ENCODE data around the gene IMPDH1.

IMPDH1 gene

DNA sequence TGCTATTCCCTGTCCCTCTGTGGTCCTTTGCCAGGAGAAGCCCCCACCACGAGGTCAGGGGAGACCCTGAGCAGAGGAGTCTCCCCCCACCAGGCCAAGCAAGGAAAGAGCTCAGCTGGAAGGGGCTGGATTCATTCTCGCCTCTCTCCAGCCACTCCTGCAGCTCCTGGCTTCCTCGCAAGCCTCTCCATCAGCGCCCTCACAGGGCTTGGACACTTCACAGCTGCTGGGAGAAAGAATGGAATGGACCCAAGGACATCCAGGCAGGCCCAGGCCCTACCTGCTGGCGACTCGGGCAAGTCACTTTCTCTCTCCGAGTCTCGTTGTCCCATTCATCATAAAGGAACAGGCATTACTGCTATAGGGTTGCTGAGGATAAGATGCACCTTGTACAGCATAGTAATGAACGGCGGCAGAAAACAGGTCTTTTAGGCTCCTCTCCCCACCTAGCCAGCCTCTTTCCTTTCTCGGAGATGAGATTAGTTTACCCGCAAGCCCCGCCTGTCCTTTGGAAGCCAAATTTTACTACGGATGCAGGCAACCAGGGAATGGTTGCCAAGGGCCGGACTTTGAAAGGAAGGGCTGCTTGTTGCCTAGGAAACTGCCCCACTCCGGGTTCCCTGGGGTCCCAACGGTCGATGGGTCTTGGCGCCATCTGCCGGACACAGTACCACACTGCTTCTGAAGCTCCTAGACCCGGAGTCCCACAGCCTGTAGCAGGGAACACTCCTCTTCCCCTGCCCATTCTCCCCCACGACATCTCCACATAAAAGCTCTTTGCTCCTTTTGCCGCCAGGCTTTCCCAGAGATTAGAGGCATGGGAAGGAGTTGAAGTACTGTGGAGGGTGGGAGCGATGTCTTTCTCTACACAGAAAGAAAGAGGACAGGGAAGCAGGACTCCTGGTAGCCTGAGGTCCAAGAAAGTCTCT lies 22.3 kb downstream of the IMPDH1 start:
- no peak overlapping the region for H3K27ac ChIP-seq (ENCODE audit: low read depth, low read length)
- H3K9ac ChIP-seq (ENCODE audit: low read length): no peak overlapping the region
- H3K4me3 ChIP-seq (ENCODE audit: low read length): no peak overlapping the region

DNA sequence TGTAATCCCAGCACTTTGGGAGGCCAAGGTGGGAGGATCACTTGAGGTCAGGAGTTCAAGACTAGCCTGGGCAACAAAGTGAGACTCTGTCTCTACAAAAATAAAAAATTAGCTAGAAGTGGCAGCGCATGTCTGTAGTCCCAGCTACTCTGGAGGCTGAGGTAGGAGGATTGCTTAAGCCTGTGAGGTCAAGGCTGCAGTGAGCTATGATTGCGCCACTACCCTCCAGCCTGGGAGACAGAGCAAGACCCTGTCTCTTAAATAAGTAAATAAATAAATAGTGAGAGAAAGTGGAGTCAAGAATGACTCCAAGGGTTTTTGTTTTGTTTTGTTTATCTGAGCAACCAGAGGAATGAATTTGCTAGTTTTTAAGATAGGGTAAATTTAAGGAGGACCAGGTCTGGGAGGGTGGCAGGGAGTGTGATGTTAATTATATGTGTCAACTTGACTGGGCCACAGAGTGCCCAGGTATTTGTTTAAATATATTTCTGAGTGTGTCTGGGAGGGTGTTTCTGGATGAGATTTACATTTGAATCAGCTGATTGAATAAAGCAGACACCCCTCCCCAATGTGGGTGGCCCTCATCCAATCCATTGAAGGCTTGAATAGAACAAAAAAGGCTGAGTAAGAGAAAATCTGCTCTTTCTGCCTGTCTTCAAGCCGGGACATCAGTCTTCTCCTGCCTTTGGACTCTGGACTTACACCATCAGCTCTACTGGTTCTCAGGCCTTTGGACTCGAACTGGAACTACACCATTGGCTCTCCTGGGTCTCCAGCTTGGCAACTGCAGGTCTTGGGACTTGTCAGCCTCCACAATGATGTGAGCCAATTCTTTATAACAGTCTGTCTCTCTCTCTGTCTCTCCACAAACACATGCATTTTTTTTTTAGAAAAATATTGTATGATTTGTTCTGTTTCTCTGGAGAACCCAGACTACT lies 23.5 kb downstream of the IMPDH1 start:
- Histone ChIP-seq H3K9ac (ENCODE audit: low read length) (no peak overlapping the region), H3K27me3 (ENCODE audit: control insufficient read depth, insufficient read depth, low read length) (no peaks in the 10 kb centered on the region), H3K4me3 (ENCODE audit: low read length) (no peak overlapping the region), H3K4me1 (ENCODE audit: control insufficient read depth, insufficient read depth, low read length) (no peaks in the 10 kb centered on the region), H3K36me3 (ENCODE audit: control insufficient read depth, insufficient read depth, low read length) (no peaks in the 10 kb centered on the region), H3K27ac (ENCODE audit: low read depth, low read length) (no peak overlapping the region)

More for the DNA sequence above, 22.3 kb downstream of the IMPDH1 start:
- Histone ChIP-seq H3K4me1 (ENCODE audit: control insufficient read depth, insufficient read depth, low read length) (no peaks in the 10 kb centered on the region), H3K27me3 (ENCODE audit: control insufficient read depth, insufficient read depth, low read length) (no peaks in the 10 kb centered on the region), H3K36me3 (ENCODE audit: control insufficient read depth, insufficient read depth, low read length) (no peaks in the 10 kb centered on the region)

DNA sequence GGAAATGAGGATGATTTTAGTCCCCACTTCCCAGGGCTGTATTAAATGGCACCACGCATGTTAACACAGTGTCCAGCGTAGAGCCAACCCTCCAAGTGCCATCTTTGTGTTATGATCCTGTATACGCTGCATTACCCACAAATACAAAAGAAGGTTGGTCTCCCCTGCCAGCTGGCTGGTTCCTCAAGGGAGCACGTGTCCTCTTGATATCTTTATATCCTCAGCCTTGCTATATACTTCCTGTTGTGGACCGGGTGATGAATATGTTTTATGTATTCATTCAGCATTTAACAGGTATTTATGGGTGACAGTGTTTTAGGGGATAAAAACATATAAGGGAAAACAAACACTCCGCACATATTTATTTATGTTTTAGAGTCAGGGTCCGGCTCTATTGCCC lies 25.1 kb downstream of the IMPDH1 start:
- no peaks in the 10 kb centered on the region for H3K27me3 ChIP-seq (ENCODE audit: control insufficient read depth, insufficient read depth, low read length)
- H3K36me3 ChIP-seq (ENCODE audit: control insufficient read depth, insufficient read depth, low read length): no peaks in the 10 kb centered on the region
- H3K4me3 ChIP-seq (ENCODE audit: low read length): no peak overlapping the region
- no peaks in the 10 kb centered on the region for H3K4me1 ChIP-seq (ENCODE audit: control insufficient read depth, insufficient read depth, low read length)
- H3K9ac ChIP-seq (ENCODE audit: low read length): no peak overlapping the region
- no peak overlapping the region for H3K27ac ChIP-seq (ENCODE audit: low read depth, low read length)

DNA sequence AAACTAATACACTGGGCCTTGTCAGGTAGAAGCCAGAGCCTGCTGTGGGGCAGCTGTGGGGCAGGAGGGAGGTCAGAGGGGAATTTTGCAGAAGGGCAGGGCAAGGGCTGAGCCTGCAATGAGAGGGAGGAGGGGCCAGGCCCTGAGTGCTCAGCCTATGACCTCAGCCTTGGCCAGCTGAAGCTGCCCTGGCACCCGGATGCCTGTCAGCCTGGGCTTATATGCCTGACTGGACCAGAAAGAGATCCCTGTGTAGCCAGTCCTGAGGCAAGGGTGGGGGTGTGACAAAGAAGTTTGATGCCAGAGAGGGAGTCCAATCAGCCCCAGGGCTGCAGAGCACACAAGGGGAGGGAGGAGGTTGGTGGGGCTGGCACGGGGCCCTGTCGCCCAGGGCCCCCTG lies 26.0 kb downstream of the IMPDH1 start:
- Histone ChIP-seq H3K27me3 (ENCODE audit: control insufficient read depth, insufficient read depth, low read length) (no peaks in the 10 kb centered on the region), H3K4me3 (ENCODE audit: low read length) (no peak overlapping the region), H3K27ac (ENCODE audit: low read depth, low read length) (no peak overlapping the region), H3K36me3 (ENCODE audit: control insufficient read depth, insufficient read depth, low read length) (no peaks in the 10 kb centered on the region), H3K4me1 (ENCODE audit: control insufficient read depth, insufficient read depth, low read length) (no peaks in the 10 kb centered on the region), H3K9ac (ENCODE audit: low read length) (no peak overlapping the region)

DNA sequence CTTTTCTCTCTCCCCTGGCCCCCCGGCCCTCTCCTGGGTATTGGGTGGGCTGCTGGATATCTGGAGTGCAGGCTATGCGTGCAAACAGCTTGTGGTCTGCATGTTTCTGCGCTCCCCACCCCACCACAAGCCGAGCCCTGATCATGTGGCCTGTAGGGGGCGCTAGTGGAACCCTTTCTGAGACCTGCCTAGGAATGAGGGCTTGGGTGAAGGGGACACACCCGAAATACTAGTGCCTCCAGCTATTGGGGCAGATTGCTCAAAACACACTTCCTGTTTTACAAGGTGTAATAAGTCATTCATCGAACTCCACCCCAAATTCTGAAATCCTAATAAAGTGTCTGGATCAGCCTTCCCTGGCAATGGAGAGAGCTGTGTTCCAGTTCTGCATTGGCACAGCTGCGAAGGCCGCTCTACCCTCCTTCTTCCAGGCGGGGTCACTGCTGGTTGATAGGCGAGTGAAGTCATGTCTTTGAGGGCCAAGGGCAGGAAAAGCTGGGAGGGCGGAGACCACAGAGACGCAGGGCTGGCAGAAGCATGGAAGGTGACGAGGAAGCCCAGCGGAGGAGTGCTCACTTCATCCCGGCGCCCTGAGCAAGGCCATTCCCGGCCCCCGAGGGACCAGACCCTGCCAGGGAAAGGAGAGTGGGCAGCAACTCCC lies 28.5 kb downstream of the IMPDH1 start:
- Histone ChIP-seq H3K4me1 (ENCODE audit: control insufficient read depth, insufficient read depth, low read length) (no peaks in the 10 kb centered on the region), H3K4me3 (ENCODE audit: low read length) (no peak overlapping the region), H3K9ac (ENCODE audit: low read length) (no peak overlapping the region), H3K27me3 (ENCODE audit: control insufficient read depth, insufficient read depth, low read length) (no peaks in the 10 kb centered on the region), H3K36me3 (ENCODE audit: control insufficient read depth, insufficient read depth, low read length) (no peaks in the 10 kb centered on the region), H3K27ac (ENCODE audit: low read depth, low read length) (no peak overlapping the region)

DNA sequence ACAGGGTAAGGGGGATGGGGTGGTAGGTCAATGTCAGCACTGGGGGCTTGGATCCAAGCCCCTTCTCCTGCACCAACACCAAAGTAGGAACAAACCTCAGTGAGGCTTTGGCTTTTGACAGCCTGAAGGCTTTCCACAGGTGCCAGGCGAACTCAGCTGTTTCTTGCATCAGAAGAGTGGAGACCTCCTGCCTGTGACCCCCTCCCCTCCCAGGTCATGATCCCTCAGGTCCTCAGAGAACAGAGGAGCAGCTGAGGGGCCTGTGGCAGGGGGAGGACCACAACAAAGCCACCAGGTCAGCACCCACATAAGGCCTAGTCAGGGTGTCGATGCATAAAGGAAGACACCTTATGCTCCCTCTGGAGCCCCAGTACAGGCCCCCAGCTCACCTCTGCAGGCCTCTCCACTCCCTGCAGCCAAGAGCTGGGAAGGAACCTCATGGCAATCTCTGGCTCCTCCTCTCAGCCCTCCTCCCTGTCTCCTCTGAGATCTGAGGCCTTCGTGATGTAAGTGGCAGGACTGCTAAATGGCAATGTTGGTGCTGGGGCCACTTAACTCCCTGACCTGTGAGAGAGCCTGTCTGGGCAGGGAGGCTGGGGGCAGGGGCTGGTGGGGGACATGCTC lies 29.2 kb downstream of the IMPDH1 start:
- H3K4me1 ChIP-seq (ENCODE audit: control insufficient read depth, insufficient read depth, low read length): no peaks in the 10 kb centered on the region
- no peak overlapping the region for H3K9ac ChIP-seq (ENCODE audit: low read length)

DNA sequence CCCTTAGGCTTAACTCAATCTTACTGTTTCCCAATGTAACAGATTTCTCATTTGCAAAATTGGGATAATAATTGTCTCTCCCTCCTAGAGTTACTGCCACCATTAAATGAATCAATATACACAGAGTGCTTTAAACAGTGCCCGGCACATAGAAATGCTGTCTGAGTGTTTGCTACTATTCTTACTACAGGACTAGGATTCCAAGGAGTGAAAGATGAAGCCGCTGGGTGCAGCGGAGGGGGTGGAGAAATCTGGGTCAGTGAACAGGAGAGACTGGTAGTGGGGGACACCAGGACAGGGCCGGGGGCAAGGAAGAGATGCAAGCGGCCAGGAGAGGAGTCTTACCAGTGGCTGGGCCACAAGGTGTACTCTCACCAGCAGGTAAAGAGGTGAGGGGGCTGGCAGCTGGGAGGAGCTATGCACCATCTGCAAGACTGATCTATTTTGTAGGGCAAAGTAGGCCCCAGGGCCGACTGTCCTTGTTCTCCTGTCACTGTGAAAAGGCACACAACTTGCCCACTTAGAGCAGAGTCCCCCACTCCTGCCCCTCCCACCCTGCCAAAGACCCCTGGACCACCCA lies 29.8 kb downstream of the IMPDH1 start:
- no peak overlapping the region for H3K27ac ChIP-seq (ENCODE audit: low read depth, low read length)
- H3K9ac ChIP-seq (ENCODE audit: low read length): no peak overlapping the region
- H3K27me3 ChIP-seq (ENCODE audit: control insufficient read depth, insufficient read depth, low read length): no peaks in the 10 kb centered on the region
- H3K36me3 ChIP-seq (ENCODE audit: control insufficient read depth, insufficient read depth, low read length): no peaks in the 10 kb centered on the region
- H3K4me3 ChIP-seq (ENCODE audit: low read length): no peak overlapping the region
- no peaks in the 10 kb centered on the region for H3K4me1 ChIP-seq (ENCODE audit: control insufficient read depth, insufficient read depth, low read length)

More for the DNA sequence above, 29.2 kb downstream of the IMPDH1 start:
- no peak overlapping the region for H3K27ac ChIP-seq (ENCODE audit: low read depth, low read length)
- H3K4me3 ChIP-seq (ENCODE audit: low read length): no peak overlapping the region
- no peaks in the 10 kb centered on the region for H3K36me3 ChIP-seq (ENCODE audit: control insufficient read depth, insufficient read depth, low read length)
- no peaks in the 10 kb centered on the region for H3K27me3 ChIP-seq (ENCODE audit: control insufficient read depth, insufficient read depth, low read length)

DNA sequence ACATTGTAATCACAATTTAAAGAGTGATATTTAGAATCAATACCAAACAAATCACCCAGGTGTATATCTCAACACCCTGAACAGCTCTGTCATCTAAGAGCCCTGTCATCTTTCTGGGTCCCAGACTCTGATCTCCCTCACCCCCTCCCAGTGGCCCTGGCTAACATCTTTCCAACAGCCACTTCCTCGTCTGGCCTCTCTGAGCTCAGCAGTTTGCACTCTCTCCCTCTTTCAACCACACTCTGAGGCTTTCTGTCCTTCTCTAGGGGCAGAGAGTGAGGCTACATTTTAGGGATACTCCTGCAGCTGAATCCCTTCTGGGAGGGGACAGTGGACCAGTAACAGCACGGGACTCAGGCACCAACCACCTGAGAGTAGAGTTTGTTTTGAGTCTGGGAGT lies 31.1 kb downstream of the IMPDH1 start:
- no peaks in the 10 kb centered on the region for H3K27me3 ChIP-seq (ENCODE audit: control insufficient read depth, insufficient read depth, low read length)
- no peak overlapping the region for H3K4me3 ChIP-seq (ENCODE audit: low read length)
- H3K9ac ChIP-seq (ENCODE audit: low read length): no peak overlapping the region
- no peaks in the 10 kb centered on the region for H3K4me1 ChIP-seq (ENCODE audit: control insufficient read depth, insufficient read depth, low read length)
- H3K36me3 ChIP-seq (ENCODE audit: control insufficient read depth, insufficient read depth, low read length): no peaks in the 10 kb centered on the region
- H3K27ac ChIP-seq (ENCODE audit: low read depth, low read length): no peak overlapping the region

DNA sequence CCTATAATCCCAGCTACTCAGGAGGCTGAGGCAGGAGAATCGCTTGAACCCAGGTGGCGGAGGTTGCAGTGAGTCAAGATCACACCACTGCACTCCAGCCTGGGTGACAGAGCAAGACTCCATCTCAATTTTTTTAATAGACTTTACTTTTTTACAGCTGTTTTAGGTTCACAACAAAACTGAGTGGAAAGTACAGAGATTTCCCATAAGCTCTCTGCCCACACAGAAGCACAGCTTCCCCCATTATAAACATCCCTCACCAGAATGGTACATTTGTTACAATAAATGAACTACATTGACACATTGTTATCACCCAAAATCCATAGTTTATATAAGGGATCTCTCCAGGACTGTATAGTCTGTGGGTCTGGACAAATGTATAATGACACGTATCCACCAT lies 33.7 kb downstream of the IMPDH1 start:
- no peak overlapping the region for H3K27ac ChIP-seq (ENCODE audit: low read depth, low read length)
- no peaks in the 10 kb centered on the region for H3K36me3 ChIP-seq (ENCODE audit: control insufficient read depth, insufficient read depth, low read length)
- no peak overlapping the region for H3K4me3 ChIP-seq (ENCODE audit: low read length)

DNA sequence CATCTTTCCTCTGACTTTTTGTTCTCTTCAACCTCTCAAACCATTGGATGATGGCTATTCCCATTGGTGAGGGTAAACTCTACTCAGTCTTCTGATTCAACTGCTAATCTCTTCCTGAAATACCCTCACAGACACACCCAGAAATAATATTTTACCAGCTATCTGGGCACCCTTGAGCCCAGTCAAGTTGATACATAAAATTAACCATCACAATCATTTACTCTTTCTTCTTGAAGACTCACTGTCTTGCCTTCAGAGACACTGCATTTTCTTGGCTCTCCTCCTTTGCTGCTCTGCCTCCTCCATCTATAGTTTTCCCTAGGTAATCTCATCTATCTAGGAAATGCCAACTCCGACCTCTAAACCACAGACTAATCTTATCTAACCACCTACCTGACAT lies 35.7 kb downstream of the IMPDH1 start:
- no peaks in the 10 kb centered on the region for H3K4me1 ChIP-seq (ENCODE audit: control insufficient read depth, insufficient read depth, low read length)
- no peak overlapping the region for H3K4me3 ChIP-seq (ENCODE audit: low read length)
- H3K36me3 ChIP-seq (ENCODE audit: control insufficient read depth, insufficient read depth, low read length): no peaks in the 10 kb centered on the region
- H3K9ac ChIP-seq (ENCODE audit: low read length): no peak overlapping the region
- no peak overlapping the region for H3K27ac ChIP-seq (ENCODE audit: low read depth, low read length)
- H3K27me3 ChIP-seq (ENCODE audit: control insufficient read depth, insufficient read depth, low read length): no peaks in the 10 kb centered on the region

More for the DNA sequence above, 33.7 kb downstream of the IMPDH1 start:
- Histone ChIP-seq H3K9ac (ENCODE audit: low read length) (no peak overlapping the region), H3K4me1 (ENCODE audit: control insufficient read depth, insufficient read depth, low read length) (no peaks in the 10 kb centered on the region), H3K27me3 (ENCODE audit: control insufficient read depth, insufficient read depth, low read length) (no peaks in the 10 kb centered on the region)

DNA sequence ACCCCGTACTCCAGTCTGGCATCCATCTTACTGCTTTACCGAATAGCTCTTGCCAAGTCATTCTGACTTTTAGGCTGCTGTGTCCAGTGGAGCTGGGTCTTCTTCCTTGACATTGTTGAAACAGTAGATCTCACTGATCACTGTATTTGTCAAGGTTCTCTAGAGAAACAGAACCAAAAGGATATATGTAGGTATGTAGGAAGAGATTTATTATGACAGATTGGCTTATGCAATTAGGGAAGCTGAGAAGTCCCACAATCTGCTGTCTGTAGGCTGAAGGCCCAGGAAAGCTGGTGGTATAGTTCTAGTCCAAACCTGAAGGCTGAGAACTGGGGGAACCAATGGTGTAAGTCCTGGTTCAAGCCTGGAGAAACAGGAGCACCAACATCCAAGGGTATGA lies 36.2 kb downstream of the IMPDH1 start:
- Histone ChIP-seq H3K9ac (ENCODE audit: low read length) (no peak overlapping the region), H3K4me3 (ENCODE audit: low read length) (no peak overlapping the region), H3K4me1 (ENCODE audit: control insufficient read depth, insufficient read depth, low read length) (no peaks in the 10 kb centered on the region), H3K27ac (ENCODE audit: low read depth, low read length) (no peak overlapping the region), H3K36me3 (ENCODE audit: control insufficient read depth, insufficient read depth, low read length) (no peaks in the 10 kb centered on the region), H3K27me3 (ENCODE audit: control insufficient read depth, insufficient read depth, low read length) (no peaks in the 10 kb centered on the region)
